Retinal pigment epithelial cell (primary cell): Measurements from ENCODE around the gene IL17REL.

Source experiments
- DNase-seq: peaks from one replicate; pipeline ENCODE4 v3.0.0-alpha.2; 2010; ENCODE audit warnings: low read depth
- H3K4me3 ChIP-seq: 2 replicates; pipeline ENCODE4 v1.5.1; 2011; ENCODE audit warnings: mild to moderate bottlenecking, low read length, control low read depth, moderate library complexity
- CTCF ChIP-seq: conservative IDR thresholded peaks from 2 replicates; pipeline ENCODE4 v1.5.1; 2011; ENCODE audit warnings: low read depth, low read length, control low read depth, inconsistent platforms

IL17REL gene

GRCh38 chr22:50027639-50028537 is 15.3 kb upstream of the IL17REL start:
- no peak for DNase-seq
- TF ChIP-seq CTCF: no peak
- no peak overlapping the region for H3K4me3 ChIP-seq

- DNase-seq: no peak
- no peak overlapping the region for H3K4me3 ChIP-seq
- TF ChIP-seq CTCF: no peak
Observed at GRCh38 chr22:50025993-50026392, 13.4 kb upstream of the IL17REL start.

GRCh38 chr22:50022171-50022819 is 9.7 kb upstream of the IL17REL start:
- DNase-seq: no peak
- no peak overlapping the region for H3K4me3 ChIP-seq
- no peak for TF ChIP-seq CTCF

GRCh38 chr22:50020606-50021005 is 8.0 kb upstream of the IL17REL start:
- TF ChIP-seq CTCF: no peak
- DNase-seq: no peak
- H3K4me3 ChIP-seq: no peak overlapping the region

- no peak for DNase-seq
- no peak overlapping the region for H3K4me3 ChIP-seq
- no peak for TF ChIP-seq CTCF
Observed at GRCh38 chr22:50019316-50019715, 6.8 kb upstream of the IL17REL start.

- no peak for TF ChIP-seq CTCF
- no peak overlapping the region for H3K4me3 ChIP-seq
- DNase-seq: no peak
Observed at GRCh38 chr22:50018608-50019285, 6.2 kb upstream of the IL17REL start.
